ENCODE results near the gene TCF4.

The TCF4 gene

GRCh38 chr18:55234366-55235093 is 353.5 kb downstream of the TCF4 start:
- DNase-seq (ENCODE audit: low spot score): peak; percentile 73

DNA sequence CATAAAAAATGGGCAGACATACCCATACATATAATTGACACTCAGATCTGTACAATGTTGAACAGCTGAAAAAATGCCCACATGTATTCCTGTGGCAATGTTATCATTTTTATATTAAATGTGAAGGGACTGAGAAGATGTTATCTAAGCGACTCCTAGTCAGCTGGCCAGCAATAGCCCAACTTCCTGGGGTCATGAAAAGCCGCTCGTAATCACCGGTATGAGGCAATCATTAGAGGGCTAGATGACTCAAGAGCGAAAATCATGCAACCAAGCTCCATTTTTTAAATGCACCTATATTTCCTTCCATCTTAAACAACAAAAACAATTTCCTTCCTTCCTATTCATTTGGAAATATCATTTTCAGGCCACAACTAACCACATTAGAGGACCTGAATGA is 354.1 kb downstream of the TCF4 start:
- no peak for DNase-seq (ENCODE audit: low spot score)

DNA sequence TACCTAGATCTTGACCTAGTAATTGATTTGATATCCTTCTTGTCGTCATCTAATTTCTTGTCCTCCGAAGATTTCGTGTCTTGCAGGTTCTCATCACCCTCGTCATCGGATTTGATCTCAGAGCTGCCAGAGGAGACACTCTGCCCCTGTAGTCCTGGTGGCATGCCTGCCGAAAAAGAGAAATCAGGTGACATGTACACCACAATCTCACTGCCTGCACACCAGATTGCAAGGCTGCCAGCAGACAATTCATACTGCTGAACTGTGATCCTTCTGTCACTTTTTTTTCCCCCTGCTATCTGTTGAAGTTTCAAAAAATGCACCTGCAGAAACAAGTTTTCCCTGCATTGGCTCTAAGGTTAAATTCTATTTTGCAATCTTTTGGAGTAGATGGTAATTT is 355.5 kb downstream of the TCF4 start:
- no peak for DNase-seq (ENCODE audit: low spot score)

GRCh38 chr18:55229682-55230081 is 358.3 kb downstream of the TCF4 start:
- no peak for DNase-seq (ENCODE audit: low spot score)

GRCh38 chr18:55228707-55229106 is 359.3 kb downstream of the TCF4 start:
- DNase-seq (ENCODE audit: low spot score): no peak

DNA sequence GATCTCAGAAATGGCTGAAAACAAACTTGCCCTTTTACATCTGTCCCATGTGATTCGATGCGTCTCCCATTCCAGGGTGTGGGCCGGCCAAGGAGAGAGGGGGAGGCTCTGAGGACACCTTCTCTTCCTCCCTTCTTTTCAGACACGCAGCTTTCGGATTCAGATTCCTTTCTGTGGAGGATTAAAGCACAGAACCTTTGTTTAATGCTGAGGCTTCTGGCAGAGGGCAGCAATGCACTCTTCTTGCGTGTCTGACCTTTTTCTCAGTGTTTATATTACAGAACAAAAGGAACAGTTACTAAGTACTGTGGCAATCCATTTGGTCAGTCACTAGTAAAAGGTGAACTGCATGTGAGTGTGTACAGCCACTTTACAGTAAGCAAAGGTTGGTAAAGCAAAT is 359.8 kb downstream of the TCF4 start:
- no peak for DNase-seq (ENCODE audit: low spot score)

GRCh38 chr18:55227771-55228170 is 360.2 kb downstream of the TCF4 start:
- DNase-seq (ENCODE audit: low spot score): no peak

GRCh38 chr18:55226044-55226443 is 361.9 kb downstream of the TCF4 start:
- no peak for DNase-seq (ENCODE audit: low spot score)

DNA sequence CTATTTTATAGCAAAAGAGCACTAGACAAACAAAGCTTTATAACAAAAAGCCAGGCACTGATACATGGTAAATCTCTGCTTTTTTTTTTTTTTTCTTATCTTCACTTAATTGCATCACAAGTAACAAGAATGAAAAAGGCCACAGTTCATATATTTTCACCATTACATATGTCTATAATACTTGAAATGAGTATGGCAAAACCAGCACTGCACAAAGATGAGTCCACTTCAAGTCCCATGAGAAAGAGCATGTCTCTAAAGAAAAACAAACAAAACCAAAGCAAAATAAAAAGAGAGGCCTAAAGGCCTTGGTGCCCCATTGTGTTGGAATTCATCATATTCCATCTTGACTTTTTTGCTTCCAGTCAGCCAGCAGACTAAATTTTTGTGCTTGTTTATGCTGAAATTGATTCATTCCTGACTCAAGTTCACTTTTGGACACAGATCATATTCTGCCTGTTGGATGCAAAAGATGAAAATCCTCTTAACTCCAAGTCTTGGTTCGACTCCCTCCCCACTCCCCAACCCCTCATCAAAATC is 363.8 kb downstream of the TCF4 start:
- DNase-seq (ENCODE audit: low spot score): no peak

- DNase-seq (ENCODE audit: low spot score): no peak
Observed at GRCh38 chr18:55221622-55222021, 366.4 kb downstream of the TCF4 start.

- DNase-seq (ENCODE audit: low spot score): no peak
Observed at GRCh38 chr18:55220523-55220922, 367.5 kb downstream of the TCF4 start.

- no peak for DNase-seq (ENCODE audit: low spot score)
Observed at GRCh38 chr18:55219823-55220222, 368.2 kb downstream of the TCF4 start.

DNA sequence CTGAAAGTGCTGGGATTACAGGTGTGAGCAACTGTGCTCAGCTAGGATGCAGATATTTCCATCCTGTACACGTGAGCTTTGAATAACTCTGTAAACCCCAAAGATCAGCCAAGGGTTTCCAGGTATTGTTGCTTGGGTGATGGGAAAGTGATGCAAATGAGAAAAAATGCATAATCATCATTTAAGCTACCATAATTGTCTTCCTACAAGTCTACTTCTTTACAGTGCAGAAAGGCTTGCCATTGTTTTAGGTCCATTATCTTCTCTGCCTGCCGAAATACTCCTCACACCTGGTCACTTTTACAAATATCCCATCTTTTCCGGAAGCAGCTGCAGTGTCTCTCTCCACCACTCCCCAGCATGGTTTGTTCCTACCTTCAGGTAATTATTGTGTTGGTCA is 368.9 kb downstream of the TCF4 start:
- no peak for DNase-seq (ENCODE audit: low spot score)

GRCh38 chr18:55214969-55215368 is 373.0 kb downstream of the TCF4 start:
- no peak for DNase-seq (ENCODE audit: low spot score)

DNA sequence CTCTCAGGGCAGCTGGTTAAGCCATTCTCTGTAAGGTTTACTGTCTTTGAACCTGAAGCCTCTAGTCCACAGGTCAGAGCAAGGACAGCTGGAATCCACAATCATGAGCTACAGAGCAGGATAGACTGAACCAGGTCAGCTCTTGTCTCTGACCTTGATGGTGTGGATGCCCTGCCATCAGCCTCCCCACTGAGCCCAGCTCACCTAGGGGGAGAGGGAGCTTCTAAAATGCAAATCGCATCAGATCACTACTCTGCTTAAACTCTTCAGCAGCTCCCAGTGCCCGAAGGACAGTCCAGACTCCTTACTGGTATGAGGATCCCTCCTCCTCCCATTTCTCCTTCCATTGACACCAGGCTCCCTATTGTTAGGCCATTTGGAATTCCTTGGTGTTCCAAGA is 373.5 kb downstream of the TCF4 start:
- DNase-seq (ENCODE audit: low spot score): no peak

- no peak for DNase-seq (ENCODE audit: low spot score)
Observed at GRCh38 chr18:55213586-55213985, 374.4 kb downstream of the TCF4 start.

DNA sequence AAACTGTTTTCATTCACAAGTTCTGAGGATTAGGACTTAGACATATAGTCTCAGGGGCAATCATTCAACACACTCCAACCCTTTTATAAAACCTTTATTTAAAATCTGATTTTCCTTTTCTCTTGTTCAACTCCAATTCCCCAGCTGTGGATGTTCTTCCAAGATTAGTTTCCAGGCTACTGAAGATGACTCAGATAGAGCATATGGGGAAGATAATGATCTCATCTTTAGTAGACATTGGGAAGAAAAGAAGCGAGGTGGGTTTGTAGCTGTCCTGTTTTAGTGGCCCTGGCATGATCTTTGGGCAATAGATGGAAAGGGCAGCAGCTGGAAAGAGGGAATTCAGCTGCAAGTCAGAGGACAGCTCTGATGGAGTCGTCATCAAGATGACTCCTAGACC is 381.1 kb downstream of the TCF4 start:
- DNase-seq (ENCODE audit: low spot score): no peak

- no peak for DNase-seq (ENCODE audit: low spot score)
Observed at GRCh38 chr18:55202232-55202917, 385.6 kb downstream of the TCF4 start.

DNA sequence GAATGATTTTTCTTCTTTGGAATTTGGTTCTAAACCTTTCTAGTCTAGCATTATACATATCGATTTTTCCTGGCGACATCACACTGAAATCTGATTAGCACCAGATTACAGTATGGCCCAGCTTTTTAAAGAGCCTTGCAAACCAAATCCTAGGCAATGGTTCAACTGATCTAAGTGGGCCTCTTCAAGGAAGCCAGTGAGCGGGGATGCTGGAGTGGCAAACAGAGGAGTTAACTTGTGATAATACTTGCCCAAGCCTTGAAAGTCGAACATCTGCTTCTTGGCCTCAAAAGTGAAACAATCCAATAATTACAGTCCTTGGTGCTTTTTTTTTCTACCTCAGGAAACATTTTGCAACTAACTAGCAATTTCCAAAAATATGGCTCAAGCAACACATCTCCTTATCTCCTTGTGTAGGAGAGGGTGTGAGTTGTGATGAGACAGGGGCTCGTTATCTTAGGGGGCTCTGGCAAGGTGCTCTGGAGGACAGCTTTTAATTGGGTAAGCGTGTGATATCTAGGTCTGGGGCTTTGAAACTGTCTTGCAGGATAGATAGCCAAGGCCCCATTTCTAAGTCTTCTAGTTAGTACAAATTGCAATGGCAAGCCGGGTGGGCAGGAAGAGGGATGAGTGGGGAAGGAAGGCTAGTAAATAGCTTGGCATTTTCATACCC is 388.6 kb downstream of the TCF4 start:
- DNase-seq (ENCODE audit: low spot score): no peak

DNA sequence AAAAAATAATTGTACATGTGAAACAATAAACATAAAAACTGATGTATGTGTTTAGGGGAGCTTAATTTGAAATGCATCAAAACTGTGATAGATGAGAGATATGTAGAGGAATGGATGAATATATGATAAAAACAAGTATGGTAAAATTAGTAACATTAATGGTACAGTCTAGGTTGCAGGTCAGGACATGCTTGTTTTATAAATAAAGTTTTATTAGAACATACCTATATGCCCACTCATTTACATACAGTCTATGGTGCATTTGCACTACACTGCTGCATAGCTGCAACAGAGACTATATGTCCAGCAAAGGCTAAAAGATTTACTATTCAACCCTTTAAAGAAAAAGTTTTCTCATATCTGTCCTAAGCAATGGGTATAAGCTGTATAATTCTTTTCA is 392.1 kb downstream of the TCF4 start:
- no peak for DNase-seq (ENCODE audit: low spot score)

DNA sequence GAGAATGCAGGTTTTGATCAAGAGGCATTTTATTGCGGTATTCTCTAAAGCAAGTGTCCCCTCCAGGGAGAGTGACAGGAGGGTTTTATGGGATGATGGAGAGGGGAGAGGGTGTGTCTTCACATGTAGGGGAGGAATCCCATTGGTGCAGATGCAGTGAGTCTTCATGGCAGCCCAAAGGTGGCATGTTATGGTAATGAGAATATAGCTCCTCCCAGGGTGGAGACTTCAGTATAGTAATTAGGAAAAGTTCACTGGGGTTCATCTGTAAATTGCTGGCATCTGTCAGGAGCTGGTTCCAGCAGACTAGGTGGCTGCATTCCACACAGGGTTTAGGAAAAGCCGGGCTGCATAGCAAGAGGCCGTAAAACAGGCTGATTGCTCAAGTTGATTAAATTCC is 398.0 kb downstream of the TCF4 start:
- peak; percentile 19 for DNase-seq (ENCODE audit: low spot score)

DNA sequence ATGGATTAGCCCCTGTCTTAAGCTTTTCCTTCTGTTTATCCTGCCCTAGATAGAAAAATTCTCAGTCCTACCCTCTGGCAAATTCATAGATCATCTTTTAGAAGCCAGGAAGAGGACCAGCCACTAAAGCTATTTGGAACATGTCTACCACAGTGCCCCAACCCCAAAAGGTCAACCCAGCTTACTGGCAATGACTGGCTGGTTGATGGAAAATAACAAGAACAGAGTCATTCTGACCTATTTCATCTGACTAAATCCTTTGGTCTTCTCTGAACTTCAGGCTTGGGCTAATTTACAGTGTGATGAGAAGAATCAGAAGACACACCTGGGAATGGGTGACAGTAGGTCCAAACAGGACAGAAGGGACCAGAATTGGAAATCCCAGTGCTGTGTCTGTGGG is 401.4 kb downstream of the TCF4 start:
- DNase-seq (ENCODE audit: low spot score): no peak

- no peak for DNase-seq (ENCODE audit: low spot score)
Observed at GRCh38 chr18:55185391-55185790, 402.6 kb downstream of the TCF4 start.
